ENCODE results near the gene MPRIP.
A peak's percentile ranks its signal among the peaks of the same experiment; 100 is the strongest.

DNA sequence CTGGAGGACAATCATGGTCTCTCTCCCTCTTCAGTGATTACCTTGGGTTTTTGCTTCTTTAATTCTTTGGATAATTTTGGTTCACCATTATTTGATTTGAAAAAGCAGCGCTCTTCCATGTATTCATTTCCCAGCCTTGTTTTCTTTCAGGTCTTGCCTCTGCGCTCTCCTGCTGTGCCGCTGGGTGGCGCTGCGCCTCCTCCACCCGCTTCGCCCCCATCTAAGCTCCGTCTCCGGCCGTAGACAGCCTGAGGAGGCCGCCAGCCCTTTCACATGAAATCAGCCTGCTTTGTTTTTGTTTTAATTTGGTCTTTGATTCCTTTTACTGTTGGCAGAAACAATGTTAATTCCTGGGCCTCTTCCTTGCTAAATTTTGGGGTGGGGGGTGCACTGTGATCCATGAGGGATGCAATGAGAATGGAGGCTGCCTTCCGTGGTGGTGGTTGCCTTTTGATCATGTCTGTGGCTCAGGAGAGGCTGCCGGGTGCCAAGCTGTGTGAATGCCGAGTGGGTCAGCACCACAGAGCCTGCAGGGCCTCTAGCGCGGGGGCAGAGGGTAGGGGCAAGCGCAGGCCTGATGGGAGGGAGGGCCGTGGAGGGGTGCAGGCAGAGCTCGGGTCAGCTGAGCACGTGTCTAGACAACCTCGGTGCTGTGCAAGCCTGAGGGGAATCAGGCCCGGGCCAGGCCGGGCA is 99.7 kb downstream of the MPRIP start:
- TF ChIP-seq, protein P1, sequence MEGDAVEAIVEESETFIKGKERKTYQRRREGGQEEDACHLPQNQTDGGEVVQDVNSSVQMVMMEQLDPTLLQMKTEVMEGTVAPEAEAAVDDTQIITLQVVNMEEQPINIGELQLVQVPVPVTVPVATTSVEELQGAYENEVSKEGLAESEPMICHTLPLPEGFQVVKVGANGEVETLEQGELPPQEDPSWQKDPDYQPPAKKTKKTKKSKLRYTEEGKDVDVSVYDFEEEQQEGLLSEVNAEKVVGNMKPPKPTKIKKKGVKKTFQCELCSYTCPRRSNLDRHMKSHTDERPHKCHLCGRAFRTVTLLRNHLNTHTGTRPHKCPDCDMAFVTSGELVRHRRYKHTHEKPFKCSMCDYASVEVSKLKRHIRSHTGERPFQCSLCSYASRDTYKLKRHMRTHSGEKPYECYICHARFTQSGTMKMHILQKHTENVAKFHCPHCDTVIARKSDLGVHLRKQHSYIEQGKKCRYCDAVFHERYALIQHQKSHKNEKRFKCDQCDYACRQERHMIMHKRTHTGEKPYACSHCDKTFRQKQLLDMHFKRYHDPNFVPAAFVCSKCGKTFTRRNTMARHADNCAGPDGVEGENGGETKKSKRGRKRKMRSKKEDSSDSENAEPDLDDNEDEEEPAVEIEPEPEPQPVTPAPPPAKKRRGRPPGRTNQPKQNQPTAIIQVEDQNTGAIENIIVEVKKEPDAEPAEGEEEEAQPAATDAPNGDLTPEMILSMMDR (optimal IDR thresholded peaks at IDR 0.05 in 1 of 3, IDR thresholded peaks at IDR 0.05 in 1 of 3, conservative IDR thresholded peaks at IDR 0.05 in 1 of 3; ENCODE audit: extremely low read depth in 1 of 3, insufficient read depth in 2 of 3, low read length in 3 of 3) = peak; percentile 92 to 98 (median 94)
- TF ChIP-seq EZH2 (IDR thresholded peaks at IDR 0.05; ENCODE audit: low read length) = no peak
